HUES6 (cell line): Measurements from ENCODE around the gene OASL.

Source experiments
- H3K27ac ChIP-seq: 2 replicates; pipeline ENCODE4 v1.7.0; 2013; ENCODE audit warnings: low read depth, mild to moderate bottlenecking, low read length, inconsistent platforms
- H3K27me3 ChIP-seq: 2 replicates; pipeline ENCODE4 v1.6.1; 2013; ENCODE audit warnings: low read length; ENCODE audit not compliant: control insufficient read depth, insufficient read depth
- H3K36me3 ChIP-seq: 2 replicates; pipeline ENCODE4 v1.6.1; 2013; ENCODE audit warnings: low read length; ENCODE audit not compliant: control insufficient read depth, insufficient read depth
- H3K4me1 ChIP-seq: 2 replicates; pipeline ENCODE4 v1.6.1; 2013; ENCODE audit warnings: low read length; ENCODE audit not compliant: control insufficient read depth, insufficient read depth
- H3K4me3 ChIP-seq: 2 replicates; pipeline ENCODE4 v1.5.1; 2013; ENCODE audit warnings: low read depth, low read length
- H3K9ac ChIP-seq: one replicate; pipeline ENCODE4 v1.6.1; 2013; ENCODE audit warnings: mild to moderate bottlenecking, low read length
- H3K9me3 ChIP-seq: 2 replicates; pipeline ENCODE4 v1.6.1; 2013; ENCODE audit warnings: low read depth, low read length; ENCODE audit not compliant: control insufficient read depth, insufficient read depth

Gene OASL

GRCh38 chr12:120988234-120988633, 50.8 kb downstream of the OASL start:
- H3K36me3 ChIP-seq = no peaks in the 10 kb centered on the region
- H3K27me3 ChIP-seq = no peaks in the 10 kb centered on the region
- no peaks in the 10 kb centered on the region for H3K9me3 ChIP-seq
- H3K4me3 ChIP-seq = no peak overlapping the region
- H3K9ac ChIP-seq = no peak overlapping the region
- peaks cover 6% of the 10 kb centered on the region; the same call in 1 of the 2 replicates for H3K4me1 ChIP-seq
- no peak overlapping the region for H3K27ac ChIP-seq

GRCh38 chr12:120984351-120984898, 54.6 kb downstream of the OASL start:
- Histone ChIP-seq H3K9me3 (no peaks in the 10 kb centered on the region), H3K9ac (no peak overlapping the region), H3K27ac (no peak overlapping the region), H3K36me3 (no peaks in the 10 kb centered on the region), H3K4me1 (peaks cover 6% of the 10 kb centered on the region; the same call in 1 of the 2 replicates), H3K4me3 (no peak overlapping the region), H3K27me3 (no peaks in the 10 kb centered on the region)

- Histone ChIP-seq H3K4me3 (no peak overlapping the region), H3K36me3 (no peaks in the 10 kb centered on the region), H3K27ac (no peak overlapping the region), H3K9me3 (no peaks in the 10 kb centered on the region), H3K27me3 (no peaks in the 10 kb centered on the region), H3K4me1 (peaks cover 6% of the 10 kb centered on the region; the same call in 1 of the 2 replicates), H3K9ac (no peak overlapping the region)
These were observed 55.3 kb downstream of the OASL start for GRCh38 chr12:120983759-120984158.

- Histone ChIP-seq H3K27ac (no peak overlapping the region), H3K36me3 (no peaks in the 10 kb centered on the region), H3K4me3 (no peak overlapping the region), H3K27me3 (no peaks in the 10 kb centered on the region), H3K9ac (no peak overlapping the region), H3K4me1 (peaks cover 9% of the 10 kb centered on the region; the same call in 1 of the 2 replicates), H3K9me3 (no peaks in the 10 kb centered on the region)
These were observed 56.4 kb downstream of the OASL start for GRCh38 chr12:120982659-120983058.

GRCh38 chr12:120981407-120981941, 57.6 kb downstream of the OASL start:
- Histone ChIP-seq H3K9me3 (no peaks in the 10 kb centered on the region), H3K4me1 (peaks cover 9% of the 10 kb centered on the region; the same call in 1 of the 2 replicates), H3K4me3 (no peak overlapping the region), H3K9ac (no peak overlapping the region), H3K36me3 (no peaks in the 10 kb centered on the region), H3K27ac (no peak overlapping the region), H3K27me3 (no peaks in the 10 kb centered on the region)

GRCh38 chr12:120980800-120981368, 58.2 kb downstream of the OASL start:
- H3K36me3 ChIP-seq = no peaks in the 10 kb centered on the region
- no peaks in the 10 kb centered on the region for H3K9me3 ChIP-seq
- no peak overlapping the region for H3K27ac ChIP-seq
- no peak overlapping the region for H3K4me3 ChIP-seq
- no peaks in the 10 kb centered on the region for H3K27me3 ChIP-seq
- H3K4me1 ChIP-seq = peaks cover 9% of the 10 kb centered on the region; the same call in 1 of the 2 replicates
- H3K9ac ChIP-seq = no peak overlapping the region

- Histone ChIP-seq H3K4me1 (peaks cover 9% of the 10 kb centered on the region; the same call in 1 of the 2 replicates), H3K27me3 (no peaks in the 10 kb centered on the region), H3K9ac (no peak overlapping the region), H3K4me3 (no peak overlapping the region), H3K36me3 (no peaks in the 10 kb centered on the region), H3K9me3 (no peaks in the 10 kb centered on the region), H3K27ac (no peak overlapping the region)
These were observed 59.0 kb downstream of the OASL start for GRCh38 chr12:120979862-120980696.

GRCh38 chr12:120979220-120979861, 59.7 kb downstream of the OASL start:
- Histone ChIP-seq H3K36me3 (no peaks in the 10 kb centered on the region), H3K9ac (no peak overlapping the region), H3K27me3 (no peaks in the 10 kb centered on the region)

GRCh38 chr12:120978296-120979219, 60.5 kb downstream of the OASL start, which contains the start of gene HNF1A:
Gene HNF1A, plus strand, starts transcription at chr12:120978543. Its CDS starts 226 bp downstream, at chr12:120978769.
- H3K27ac ChIP-seq = no peak within 1 kb of the TSS
- no peaks in the 10 kb centered on the region for H3K36me3 ChIP-seq
- peaks cover 3% of the 10 kb centered on the region; the same call in 1 of the 2 replicates for H3K4me1 ChIP-seq
- H3K4me3 ChIP-seq = no peak within 1 kb of the TSS
- no peaks in the 10 kb centered on the region for H3K9me3 ChIP-seq
- no peak within 1 kb of the TSS for H3K9ac ChIP-seq
- no peaks in the 10 kb centered on the region for H3K27me3 ChIP-seq

More at GRCh38 chr12:120979220-120979861, 59.7 kb downstream of the OASL start:
- Histone ChIP-seq H3K4me3 (no peak overlapping the region), H3K4me1 (peaks cover 7% of the 10 kb centered on the region; the same call in 1 of the 2 replicates), H3K27ac (no peak overlapping the region), H3K9me3 (no peaks in the 10 kb centered on the region)
